ENCODE data around the gene RHOXF1.
"Not testable (repeated sequence)": the region's sequence is repeated elsewhere in the genome, so short reads cannot be mapped to it uniquely, and the experiment has no call there.

RHOXF1 gene

GRCh38 chrX:120111611-120112010, 4.1 kb downstream of the RHOXF1 start:
- TF ChIP-seq CTCF (IDR thresholded peaks at IDR 0.05; ENCODE audit: low read depth, low read length, missing control alignments) = no peak

DNA sequence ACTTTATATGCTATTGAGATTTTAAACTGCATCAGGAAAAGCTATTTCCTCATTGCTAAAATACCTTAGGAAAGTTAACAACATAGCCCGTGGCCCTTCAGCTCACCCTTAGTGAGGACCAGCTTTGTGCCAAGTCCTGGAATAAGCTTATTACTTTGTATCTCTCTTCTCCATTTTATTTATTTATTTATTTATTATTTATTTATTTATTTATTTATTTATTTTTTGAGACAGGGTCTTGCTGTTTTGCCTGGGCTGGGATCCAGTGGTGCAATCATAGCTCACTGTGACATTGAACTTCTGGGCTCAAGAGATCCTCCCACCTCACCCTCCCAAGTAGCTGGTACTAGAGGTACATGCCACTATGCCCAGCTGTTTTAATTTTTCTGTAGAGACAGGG, 6.3 kb downstream of the RHOXF1 start:
- no peak for DNase-seq (ENCODE audit: extremely low read depth, low read depth)
- H3K4me3 ChIP-seq (replicated peaks; ENCODE audit: low read depth, low read length) = no peak overlapping the region

More at GRCh38 chrX:120111611-120112010, 4.1 kb downstream of the RHOXF1 start:
- H3K4me3 ChIP-seq (replicated peaks; ENCODE audit: low read depth, low read length) = no peak overlapping the region
- DNase-seq (ENCODE audit: extremely low read depth, low read depth) = no peak

DNA sequence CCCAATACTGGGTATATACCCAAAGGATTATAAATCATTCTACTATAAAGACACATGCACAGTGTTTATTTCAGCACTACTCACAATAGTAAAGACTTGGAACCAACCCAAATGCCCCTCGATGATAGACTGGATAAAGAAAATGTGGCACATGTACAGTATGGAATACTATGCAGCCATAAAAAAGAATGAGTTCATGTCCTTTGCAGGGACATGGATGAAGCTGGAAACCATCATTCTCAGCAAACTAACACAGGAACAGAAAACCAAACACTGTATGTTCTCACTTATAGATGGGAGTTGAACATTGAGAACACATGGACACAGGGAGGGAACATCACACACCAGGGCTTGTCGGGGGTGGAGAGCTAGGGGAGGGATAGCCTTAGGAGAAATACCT, 11.0 kb downstream of the RHOXF1 start:
- DNase-seq (ENCODE audit: extremely low read depth, low read depth) = not testable (repeated sequence)

More for the DNA sequence above, 6.3 kb downstream of the RHOXF1 start:
- TF ChIP-seq CTCF (IDR thresholded peaks at IDR 0.05; ENCODE audit: low read depth, low read length, missing control alignments) = no peak

GRCh38 chrX:120101057-120101456, 14.7 kb downstream of the RHOXF1 start:
- not testable (repeated sequence) for H3K4me3 ChIP-seq (replicated peaks; ENCODE audit: low read depth, low read length); DNase-seq (ENCODE audit: extremely low read depth, low read depth)

More for the DNA sequence above, 11.0 kb downstream of the RHOXF1 start:
- not testable (repeated sequence) for H3K4me3 ChIP-seq (replicated peaks; ENCODE audit: low read depth, low read length)

GRCh38 chrX:120090208-120090607, 25.5 kb downstream of the RHOXF1 start:
- no peak for DNase-seq (ENCODE audit: extremely low read depth, low read depth)
- H3K4me3 ChIP-seq (replicated peaks; ENCODE audit: low read depth, low read length) = no peak overlapping the region
- TF ChIP-seq CTCF (IDR thresholded peaks at IDR 0.05; ENCODE audit: low read depth, low read length, missing control alignments) = no peak

DNA sequence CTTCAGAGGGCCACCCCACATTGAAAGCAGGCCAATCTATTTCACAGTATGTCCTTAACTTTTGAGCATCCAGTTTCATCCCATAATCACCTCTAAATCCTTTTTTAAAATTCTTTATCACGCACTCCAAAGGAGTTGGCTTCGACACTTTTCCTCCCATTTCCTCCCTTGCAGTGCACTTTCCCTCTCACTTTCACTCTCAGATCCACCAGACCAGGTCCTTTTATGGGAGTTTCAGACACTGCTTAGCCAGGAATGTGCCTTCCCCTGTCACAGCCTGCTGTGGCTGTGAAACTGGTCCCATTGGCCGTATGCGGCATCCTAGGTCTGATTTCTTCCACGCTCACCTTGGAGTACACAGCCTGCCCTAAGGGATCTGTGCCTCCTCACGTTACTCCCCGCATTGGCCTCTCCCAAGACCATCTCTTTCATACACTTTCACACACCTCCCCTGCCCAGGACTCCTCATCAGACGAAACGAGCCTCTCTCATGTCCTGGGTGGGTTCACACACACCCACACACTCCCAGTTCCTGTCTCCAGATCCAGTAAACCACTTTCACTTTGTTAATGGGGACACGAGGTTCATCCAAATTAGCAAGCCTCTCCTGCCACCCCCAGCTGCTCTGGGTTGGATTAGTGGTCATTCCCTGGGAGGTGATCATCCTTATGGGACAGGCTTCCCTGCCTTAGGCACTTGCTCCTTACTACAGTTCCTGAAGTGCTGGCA, 28.3 kb downstream of the RHOXF1 start:
- H3K4me3 ChIP-seq (replicated peaks; ENCODE audit: low read depth, low read length) = no peak overlapping the region
- no peak for DNase-seq (ENCODE audit: extremely low read depth, low read depth)
- no peak for TF ChIP-seq CTCF (IDR thresholded peaks at IDR 0.05; ENCODE audit: low read depth, low read length, missing control alignments)

GRCh38 chrX:120085553-120086185, 30.0 kb downstream of the RHOXF1 start:
- not testable (repeated sequence) for H3K4me3 ChIP-seq (replicated peaks; ENCODE audit: low read depth, low read length); DNase-seq (ENCODE audit: extremely low read depth, low read depth)

DNA sequence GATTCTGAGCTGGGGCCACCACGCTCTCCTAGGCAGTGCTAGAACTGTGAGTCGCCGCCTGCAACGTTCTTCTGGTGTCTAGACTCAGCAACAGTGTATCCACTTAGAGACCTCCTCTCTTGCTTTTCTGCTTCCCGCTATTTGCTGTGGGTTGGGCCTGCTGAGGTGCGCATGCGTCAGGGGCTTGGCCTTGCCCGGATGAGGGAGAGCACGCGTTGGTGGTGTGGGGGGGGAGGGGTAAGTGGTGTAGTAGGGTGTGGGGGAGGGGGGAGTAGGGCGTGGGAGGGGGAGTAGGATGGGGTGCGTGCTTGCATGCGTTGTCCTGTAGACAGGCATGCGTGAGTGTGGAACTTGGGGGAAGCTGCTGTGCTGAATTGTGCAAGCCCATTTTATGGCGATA, 38.1 kb downstream of the RHOXF1 start, which contains the start of gene RHOXF2B:
Gene RHOXF2B, minus strand, starts transcription at position 101 of the 400 bp plus-strand sequence. CDS start 138 bp downstream, outside the sequence.
- not testable (repeated sequence) for DNase-seq (ENCODE audit: extremely low read depth, low read depth); H3K4me3 ChIP-seq (replicated peaks; ENCODE audit: low read depth, low read length)

DNA sequence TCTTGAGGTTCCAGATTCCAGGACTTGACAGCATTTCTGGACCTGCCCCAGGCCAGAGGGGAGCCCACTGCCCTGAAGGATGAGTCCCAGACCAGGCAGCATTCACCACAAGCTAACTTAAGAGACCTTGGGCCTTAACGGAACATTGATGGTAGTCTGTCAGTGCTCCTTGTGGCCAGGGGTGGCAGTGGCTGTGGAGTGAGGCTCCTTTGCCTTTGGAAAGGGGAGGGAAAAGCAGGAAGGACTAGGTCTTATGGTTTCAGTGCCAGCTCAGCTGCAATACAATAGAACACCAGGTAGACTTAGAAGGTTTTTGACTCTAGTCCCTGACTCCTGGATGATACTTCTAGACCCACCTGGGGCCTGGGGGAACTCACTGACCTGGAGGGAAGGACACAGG, 49.5 kb downstream of the RHOXF1 start:
- not testable (repeated sequence) for H3K4me3 ChIP-seq (replicated peaks; ENCODE audit: low read depth, low read length); DNase-seq (ENCODE audit: extremely low read depth, low read depth)
